Stimulated activated CD4-positive, alpha-beta T cell treated with anti-CD3 and anti-CD28 coated beads, Interleukin-1b, Interleukin-23, amount 100 ng/mL, for 48 hours (primary cell): ENCODE data around the gene MYH1.

Experiments used
- DNase-seq: peaks from one replicate; pipeline ENCODE4 v3.0.0-alpha.2; 2020

MYH1 gene

DNA sequence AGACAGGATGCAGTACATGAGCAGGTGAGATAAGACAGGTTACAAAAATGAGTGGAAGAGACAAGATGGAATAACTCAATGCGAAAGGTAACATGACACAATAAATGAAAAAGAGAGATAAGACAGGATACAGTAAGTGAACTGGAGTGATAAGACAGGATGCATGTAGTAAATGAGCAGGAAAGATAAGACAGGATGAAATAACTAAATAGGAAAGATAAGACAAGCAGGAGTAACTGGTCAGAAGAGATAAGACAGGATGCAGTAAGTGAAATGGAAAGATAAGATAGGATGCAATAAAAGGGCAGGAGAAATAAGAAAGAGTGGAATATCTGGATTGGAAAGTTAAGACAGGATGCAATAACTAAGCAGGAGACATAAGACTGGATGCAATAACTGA, 40.6 kb downstream of the MYH1 start:
- DNase-seq: no peak

DNA sequence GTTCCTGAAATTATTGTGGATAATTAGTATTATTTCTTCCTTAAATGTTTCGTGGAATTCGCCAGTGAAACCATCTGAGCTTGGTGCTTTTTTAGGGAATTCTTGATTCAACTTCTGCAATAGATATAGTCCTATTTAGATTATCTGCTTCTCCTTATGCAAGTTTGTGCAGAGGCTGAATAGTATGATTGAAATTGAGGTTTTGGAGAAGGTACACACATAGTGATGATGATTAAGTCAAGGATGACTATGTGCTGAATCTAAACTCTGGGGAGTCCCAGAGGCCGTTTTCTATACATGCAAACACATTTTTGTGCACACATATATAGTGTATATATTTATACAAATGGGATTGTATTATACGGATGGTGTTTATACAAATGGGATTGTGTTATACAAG, 43.8 kb downstream of the MYH1 start:
- DNase-seq: no peak

DNA sequence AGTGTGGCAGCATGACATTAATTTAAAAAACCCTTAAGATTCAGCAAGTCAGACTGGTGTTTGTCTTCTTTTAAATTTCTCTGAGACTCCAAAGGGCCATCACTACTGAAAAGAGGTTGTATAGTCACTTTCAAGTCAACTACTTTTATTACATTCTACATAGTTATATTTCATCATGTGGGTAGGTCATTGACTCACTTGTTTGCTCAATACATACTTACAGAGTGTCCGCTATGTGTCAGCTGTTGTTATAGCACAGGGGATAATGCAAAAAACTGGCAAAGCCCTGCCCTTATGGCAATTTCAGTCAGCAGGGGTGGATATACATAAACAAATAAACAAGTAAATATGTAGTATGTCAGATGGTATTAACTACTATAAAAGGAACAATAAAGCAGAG, 46.5 kb downstream of the MYH1 start:
- DNase-seq: no peak

DNA sequence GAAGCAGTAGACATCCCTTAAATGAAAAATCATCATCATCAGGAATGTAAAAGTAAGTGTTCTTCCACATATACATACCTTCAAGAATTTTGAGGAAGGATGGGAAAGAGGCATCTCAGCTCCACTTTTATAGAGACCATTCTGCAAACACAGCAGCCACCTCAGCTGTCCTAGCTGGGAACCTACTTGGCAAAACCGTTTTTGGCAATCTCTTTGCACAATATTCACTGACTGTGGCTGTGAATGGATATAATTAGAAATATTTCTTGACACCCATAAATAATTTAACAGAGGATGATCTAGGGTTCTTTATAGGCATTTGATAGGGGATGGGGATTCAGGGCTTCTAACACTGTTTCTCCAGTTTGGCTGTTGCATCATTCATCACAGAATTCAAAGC, 48.9 kb downstream of the MYH1 start, which contains the start of gene MYH4:
Gene MYH4, minus strand, starts transcription at position 101 of the 400 bp plus-strand sequence. CDS start 2,814 bp downstream, outside the sequence.
- DNase-seq: no peak

DNA sequence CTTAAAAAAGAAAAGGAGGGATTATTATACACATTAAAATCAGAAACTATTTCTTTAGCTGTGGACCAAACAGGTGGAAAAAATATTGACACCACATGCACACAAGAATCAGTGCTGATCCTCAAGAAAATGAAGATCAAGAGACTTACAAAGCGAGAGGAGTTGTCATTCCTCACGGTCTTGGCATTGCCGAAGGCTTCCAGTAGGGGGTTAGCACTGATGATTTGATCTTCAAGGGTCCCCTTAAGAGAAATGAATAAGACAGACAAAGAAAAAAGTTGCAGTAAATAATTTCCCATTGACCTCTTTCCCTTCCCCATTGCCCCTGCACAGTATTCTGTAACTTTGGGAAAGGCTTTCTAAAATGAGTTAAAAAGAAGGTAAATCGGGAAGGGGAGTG, 54.9 kb downstream of the MYH1 start:
- no peak for DNase-seq

DNA sequence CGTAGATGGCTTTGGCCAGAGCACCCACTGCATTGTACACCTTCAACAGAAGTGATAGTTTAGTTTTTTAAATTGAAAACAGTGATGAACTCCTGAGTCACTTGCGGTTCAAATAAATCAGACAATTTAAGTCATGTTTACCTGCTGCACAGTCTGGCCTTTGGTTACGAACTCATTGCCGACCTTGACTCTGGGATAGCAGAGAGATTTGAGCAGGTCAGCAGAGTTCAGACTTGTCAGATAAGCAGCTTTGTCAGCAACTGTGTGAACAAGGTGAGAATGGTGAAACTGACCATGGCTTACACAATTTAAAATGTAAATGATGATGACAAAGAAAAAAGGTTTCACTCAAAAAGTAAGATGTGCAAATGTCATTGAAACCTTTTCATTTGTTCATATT, 58.3 kb downstream of the MYH1 start:
- no peak for DNase-seq

DNA sequence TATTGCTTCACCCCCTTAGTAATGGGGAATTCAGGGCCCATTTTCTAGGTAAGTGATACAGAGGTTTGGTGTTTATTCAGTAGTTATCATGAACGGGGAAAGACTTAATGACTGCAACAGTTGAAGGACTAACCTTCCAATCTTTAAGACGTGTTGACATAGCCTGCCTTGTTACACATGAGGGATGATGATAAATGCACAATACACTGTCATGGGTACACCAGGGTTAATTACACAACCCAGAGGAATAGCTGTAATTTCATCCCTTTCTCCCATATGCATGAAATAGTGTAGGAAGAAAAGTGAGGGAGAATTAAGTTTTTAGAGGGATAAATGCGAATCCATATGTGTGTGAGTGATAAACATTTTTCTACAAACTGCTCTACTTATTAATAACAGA, 59.6 kb downstream of the MYH1 start:
- no peak for DNase-seq

DNA sequence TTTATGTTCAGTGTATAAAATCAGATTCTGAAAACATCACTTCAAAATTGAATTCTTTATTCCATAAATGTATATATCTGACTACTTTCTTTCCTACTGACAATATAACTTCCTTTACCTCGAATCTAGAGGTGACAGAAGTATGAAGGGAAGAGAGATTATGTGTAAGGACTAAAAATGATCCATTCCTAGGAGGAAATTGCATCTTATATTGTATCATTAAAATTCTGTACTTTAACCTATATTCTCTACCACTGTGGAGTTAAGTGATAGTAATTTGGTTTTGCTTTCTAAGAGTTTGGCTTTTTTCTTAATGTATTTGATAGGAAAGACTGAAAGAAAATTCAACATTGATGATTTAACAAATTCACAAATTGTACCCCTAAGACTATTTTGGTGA, 60.4 kb downstream of the MYH1 start:
- DNase-seq: no peak

DNA sequence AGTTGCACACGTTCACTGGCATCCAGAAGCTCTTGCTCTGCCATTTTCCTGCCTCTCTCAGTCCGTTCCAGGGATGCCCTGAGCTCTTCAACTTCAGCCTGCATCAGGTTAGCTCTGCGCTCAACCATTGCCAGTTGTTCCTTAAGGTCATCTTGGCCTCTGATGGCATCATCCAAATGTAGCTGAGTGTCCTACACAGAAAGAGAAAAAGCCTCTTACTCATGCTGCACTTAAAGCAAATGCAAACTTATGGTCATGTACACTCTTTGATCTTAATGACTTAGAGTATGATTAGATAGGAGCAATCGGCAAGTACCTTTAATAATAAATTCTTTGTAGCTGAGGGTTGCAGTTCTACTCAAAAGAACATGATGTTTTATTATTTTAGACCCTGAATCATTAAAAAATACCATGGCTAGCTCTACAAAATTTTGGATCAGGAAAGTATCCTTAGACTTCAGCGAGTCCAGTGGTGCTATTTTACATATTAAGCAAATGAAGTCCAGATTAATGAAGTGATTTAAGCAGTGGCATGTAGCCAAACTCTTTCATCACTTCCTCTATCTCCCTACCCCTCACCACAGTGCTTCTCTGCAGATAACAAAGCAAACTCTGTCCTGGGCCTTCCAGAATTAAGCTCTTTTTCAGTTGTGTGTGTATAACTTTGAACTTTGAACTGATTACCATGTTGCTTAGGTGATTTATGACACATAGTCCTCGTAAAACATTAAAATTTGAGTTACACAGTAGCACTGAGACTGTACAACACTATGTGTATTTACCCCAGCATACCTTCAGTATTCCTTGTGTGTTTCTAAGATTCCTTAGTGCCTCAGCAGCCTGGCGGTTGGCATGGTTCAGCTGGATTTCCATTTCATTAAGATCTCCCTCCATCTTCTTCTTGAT, 71.1 kb downstream of the MYH1 start:
- DNase-seq: no peak
